ENCODE results near the gene MAPKAPK3.

MAPKAPK3 gene

DNA sequence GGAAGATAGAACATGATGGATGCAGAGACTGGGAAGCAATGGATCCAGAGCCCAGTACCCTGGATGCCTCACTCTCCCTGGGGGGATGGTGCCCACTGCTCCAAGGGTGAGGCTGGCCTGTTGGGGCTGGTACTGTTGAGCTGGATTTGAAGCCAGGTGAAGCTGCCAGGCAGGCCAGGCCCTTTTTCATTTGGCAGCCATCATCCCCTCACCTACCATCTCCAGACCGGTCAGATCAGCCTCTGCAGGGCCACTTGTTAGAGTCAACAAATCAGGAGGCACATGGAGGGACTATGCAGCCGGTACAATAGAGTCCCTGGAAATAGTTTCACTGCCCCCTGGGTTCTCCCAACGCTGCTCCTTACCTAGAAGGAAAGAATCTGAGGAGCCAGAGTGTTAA lies 5.9 kb downstream of the MAPKAPK3 start:
- H3K27me3 ChIP-seq (ENCODE audit: insufficient read depth, low read length, poor library complexity, severe bottlenecking), result no peaks in the 10 kb centered on the region
- peak overlapping the region; percentile 98 for H3K9ac ChIP-seq (ENCODE audit: low read depth, low read length, poor library complexity, severe bottlenecking)
- peaks cover 22% of the 10 kb centered on the region for H4K20me1 ChIP-seq (ENCODE audit: insufficient read depth, low read length, poor library complexity, severe bottlenecking)
- no peaks in the 10 kb centered on the region for H3K9me2 ChIP-seq (replicated peaks; ENCODE audit: low read depth, low read length)
- H2AFZ ChIP-seq (ENCODE audit: low read length), result no peak overlapping the region
- H3K36me3 ChIP-seq (ENCODE audit: insufficient read depth, low read length), result 0 out of 2 replicates have a peak, but pooled peaks cover 6% of the 10 kb centered on the region
- peak overlapping the region; percentile 97 for H3K4me3 ChIP-seq (ENCODE audit: low read length, poor library complexity, severe bottlenecking)
- peaks cover 84% of the 10 kb centered on the region for H3K4me1 ChIP-seq (ENCODE audit: insufficient read depth, low read length, poor library complexity, severe bottlenecking)
- no peak for TF ChIP-seq EZH2phosphoT487 (IDR thresholded peaks at IDR 0.05; ENCODE audit: borderline replicate concordance)
- TF ChIP-seq, protein P1, sequence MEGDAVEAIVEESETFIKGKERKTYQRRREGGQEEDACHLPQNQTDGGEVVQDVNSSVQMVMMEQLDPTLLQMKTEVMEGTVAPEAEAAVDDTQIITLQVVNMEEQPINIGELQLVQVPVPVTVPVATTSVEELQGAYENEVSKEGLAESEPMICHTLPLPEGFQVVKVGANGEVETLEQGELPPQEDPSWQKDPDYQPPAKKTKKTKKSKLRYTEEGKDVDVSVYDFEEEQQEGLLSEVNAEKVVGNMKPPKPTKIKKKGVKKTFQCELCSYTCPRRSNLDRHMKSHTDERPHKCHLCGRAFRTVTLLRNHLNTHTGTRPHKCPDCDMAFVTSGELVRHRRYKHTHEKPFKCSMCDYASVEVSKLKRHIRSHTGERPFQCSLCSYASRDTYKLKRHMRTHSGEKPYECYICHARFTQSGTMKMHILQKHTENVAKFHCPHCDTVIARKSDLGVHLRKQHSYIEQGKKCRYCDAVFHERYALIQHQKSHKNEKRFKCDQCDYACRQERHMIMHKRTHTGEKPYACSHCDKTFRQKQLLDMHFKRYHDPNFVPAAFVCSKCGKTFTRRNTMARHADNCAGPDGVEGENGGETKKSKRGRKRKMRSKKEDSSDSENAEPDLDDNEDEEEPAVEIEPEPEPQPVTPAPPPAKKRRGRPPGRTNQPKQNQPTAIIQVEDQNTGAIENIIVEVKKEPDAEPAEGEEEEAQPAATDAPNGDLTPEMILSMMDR (conservative IDR thresholded peaks at IDR 0.05; ENCODE audit: low read length), result no peak
- peaks cover 98% of the 10 kb centered on the region for H3K79me2 ChIP-seq (ENCODE audit: insufficient read depth, low read length)
- H3K9me3 ChIP-seq (ENCODE audit: insufficient read depth, low read depth, low read length), result no peaks in the 10 kb centered on the region
- H3K4me2 ChIP-seq (ENCODE audit: low read depth, low read length, poor library complexity, severe bottlenecking), result peak overlapping the region; percentile 95
- H3F3A ChIP-seq (ENCODE audit: low read depth), result peaks cover 14% of the 10 kb centered on the region

DNA sequence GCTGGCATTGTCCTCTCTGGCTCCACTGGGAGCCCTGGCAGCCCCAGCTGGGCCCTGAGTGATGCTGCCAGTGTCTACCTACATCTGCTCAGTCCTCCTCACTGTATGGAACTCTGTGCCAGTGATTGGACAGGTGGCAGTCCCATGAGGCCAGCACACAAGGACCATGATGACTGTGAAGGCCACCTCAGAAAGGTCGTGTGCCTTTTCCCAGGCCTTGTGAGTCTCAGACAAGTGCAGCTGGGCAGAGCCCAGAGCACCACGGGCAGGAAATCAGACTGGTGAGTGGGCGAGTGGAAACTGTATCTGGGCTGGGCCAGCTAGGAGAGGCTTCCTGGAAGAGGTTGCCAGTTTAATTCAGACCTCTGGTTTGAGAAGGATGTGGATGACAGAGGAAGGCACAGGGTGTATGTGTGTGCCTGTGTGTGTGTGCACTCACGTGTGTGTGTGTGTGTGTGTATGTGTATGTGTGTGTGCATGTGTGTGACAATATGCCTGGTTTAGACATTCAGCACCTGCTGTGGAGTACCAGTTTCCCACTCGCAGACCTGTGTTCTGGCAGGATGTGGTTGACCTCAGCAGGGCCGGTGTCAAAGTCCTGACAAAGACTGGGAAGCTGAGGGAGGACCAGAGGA lies 7.0 kb downstream of the MAPKAPK3 start:
- Histone ChIP-seq H2AFZ (ENCODE audit: low read length) (no peak overlapping the region), H3K9ac (ENCODE audit: low read depth, low read length, poor library complexity, severe bottlenecking) (peak overlapping the region; percentile 98), H3K4me2 (ENCODE audit: low read depth, low read length, poor library complexity, severe bottlenecking) (peak overlapping the region; percentile 95), H3K9me2 (replicated peaks; ENCODE audit: low read depth, low read length) (no peaks in the 10 kb centered on the region), H3K79me2 (ENCODE audit: insufficient read depth, low read length) (peaks cover 98% of the 10 kb centered on the region), H3K4me1 (ENCODE audit: insufficient read depth, low read length, poor library complexity, severe bottlenecking) (peaks cover 92% of the 10 kb centered on the region), H3K9me3 (ENCODE audit: insufficient read depth, low read depth, low read length) (no peaks in the 10 kb centered on the region), H3K27me3 (ENCODE audit: insufficient read depth, low read length, poor library complexity, severe bottlenecking) (no peaks in the 10 kb centered on the region), H3F3A (ENCODE audit: low read depth) (peaks cover 14% of the 10 kb centered on the region), H3K4me3 (ENCODE audit: low read length, poor library complexity, severe bottlenecking) (peak overlapping the region; percentile 97), H4K20me1 (ENCODE audit: insufficient read depth, low read length, poor library complexity, severe bottlenecking) (peaks cover 33% of the 10 kb centered on the region), H3K36me3 (ENCODE audit: insufficient read depth, low read length) (peaks cover 9% of the 10 kb centered on the region; the same call in 1 of the 2 replicates)
- TF ChIP-seq, protein P1 (conservative IDR thresholded peaks at IDR 0.05; ENCODE audit: low read length), result no peak
- no peak for TF ChIP-seq EZH2phosphoT487 (IDR thresholded peaks at IDR 0.05; ENCODE audit: borderline replicate concordance)

DNA sequence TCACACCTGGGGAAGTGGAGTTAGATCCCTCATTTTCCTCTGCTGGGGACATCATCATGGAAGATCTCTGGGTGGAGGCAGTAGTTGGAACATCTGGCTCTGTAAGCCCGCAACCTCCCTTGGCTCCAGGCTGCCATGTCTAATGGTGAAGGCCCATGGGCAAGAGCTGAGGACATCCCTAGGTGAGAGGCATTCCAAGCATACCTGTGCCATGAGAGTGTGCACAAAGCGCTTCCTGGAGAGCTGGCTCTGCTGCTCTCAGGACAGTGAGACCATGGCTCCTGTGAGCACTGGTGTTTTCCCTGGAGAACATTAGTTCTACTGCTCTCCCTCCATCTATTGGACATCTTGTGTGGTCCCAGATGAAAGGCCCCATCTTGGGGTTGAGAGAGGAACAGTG lies 7.7 kb downstream of the MAPKAPK3 start:
- TF ChIP-seq, protein P1 (conservative IDR thresholded peaks at IDR 0.05; ENCODE audit: low read length), result no peak
- TF ChIP-seq EZH2phosphoT487 (IDR thresholded peaks at IDR 0.05; ENCODE audit: borderline replicate concordance), result no peak
- no peaks in the 10 kb centered on the region for H3K27me3 ChIP-seq (ENCODE audit: insufficient read depth, low read length, poor library complexity, severe bottlenecking)
- no peak overlapping the region for H2AFZ ChIP-seq (ENCODE audit: low read length)
- peaks cover 92% of the 10 kb centered on the region for H3K4me1 ChIP-seq (ENCODE audit: insufficient read depth, low read length, poor library complexity, severe bottlenecking)
- H3K9me2 ChIP-seq (replicated peaks; ENCODE audit: low read depth, low read length), result no peaks in the 10 kb centered on the region
- H4K20me1 ChIP-seq (ENCODE audit: insufficient read depth, low read length, poor library complexity, severe bottlenecking), result peaks cover 33% of the 10 kb centered on the region
- H3K9ac ChIP-seq (ENCODE audit: low read depth, low read length, poor library complexity, severe bottlenecking), result peak overlapping the region; percentile 98
- H3K4me2 ChIP-seq (ENCODE audit: low read depth, low read length, poor library complexity, severe bottlenecking), result peak overlapping the region; percentile 95
- peaks cover 98% of the 10 kb centered on the region for H3K79me2 ChIP-seq (ENCODE audit: insufficient read depth, low read length)
- H3K4me3 ChIP-seq (ENCODE audit: low read length, poor library complexity, severe bottlenecking), result peak overlapping the region; percentile 97
- peaks cover 14% of the 10 kb centered on the region for H3F3A ChIP-seq (ENCODE audit: low read depth)
- H3K36me3 ChIP-seq (ENCODE audit: insufficient read depth, low read length), result peaks cover 14% of the 10 kb centered on the region; the same call in 1 of the 2 replicates
- H3K9me3 ChIP-seq (ENCODE audit: insufficient read depth, low read depth, low read length), result no peaks in the 10 kb centered on the region
